ENCODE results near the gene C12orf57. TPM values are rescaled to one million over a fixed set of nuclear protein-coding genes. Genes with fewer than 3 reads are reported as not detected.

C12orf57 gene
- total RNA-seq, 2 experiments from 2014 or later = 305 to 311 TPM

- ChIA-PET POLR2A (interaction anchor here (1.2 to 1.5 kb wide), 2 partner anchors 27 to 44 kb away, joined by 3 to 4 read pairs; partner anchors contain the start of genes C12orf57 and RNU7-1), CTCF (interaction anchor here (2.2 kb wide), 1 partner anchor 8 kb away, joined by 12 read pairs; no protein-coding TSS in a partner anchor)
- Mint-ChIP-seq H3K27ac (no peak overlapping the region), H3K9me3 (no peaks in the 10 kb centered on the region), H3K36me3 (ENCODE audit: low read depth) (no peaks in the 10 kb centered on the region), H3K4me1 (ENCODE audit: low read depth) (no peaks in the 10 kb centered on the region), H3K27me3 (no peaks in the 10 kb centered on the region), H3K4me3 (no peak overlapping the region)
- no peak overlapping the region for H3K4me3 ChIP-seq (ENCODE audit: low read length)
- no peaks in the 10 kb centered on the region for H3K27me3 ChIP-seq (ENCODE audit: control insufficient read depth in 1 of 2, insufficient read depth in 2 of 2, low read length in 2 of 2)
- no peak overlapping the region for H3K27ac ChIP-seq (ENCODE audit: low read depth in 1 of 2, low read length in 2 of 2)
- no peak for TF ChIP-seq CTCF (IDR thresholded peaks at IDR 0.05)
- peaks cover 8% of the 10 kb centered on the region for H3K4me1 ChIP-seq (ENCODE audit: insufficient read depth, low read length)
- H3K9me3 ChIP-seq (ENCODE audit: control insufficient read depth in 1 of 2, insufficient read depth in 1 of 2, low read length in 2 of 2) = no peaks in the 10 kb centered on the region
- no peaks in the 10 kb centered on the region for H3K36me3 ChIP-seq (ENCODE audit: insufficient read depth, low read length)
- ATAC-seq (ENCODE audit: poor library complexity) (no peak), DNase-seq (no peak)
- intact Hi-C loops (cut with DNase I, micrococcal nuclease) = no loop called here
These were observed 44.4 kb upstream of the C12orf57 start for GRCh38 chr12:6899427-6899826.

- ChIA-PET POLR2A (interaction anchor here (1.2 to 1.5 kb wide), 2 partner anchors 27 to 44 kb away, joined by 3 to 4 read pairs; partner anchors contain the start of genes C12orf57 and RNU7-1), CTCF (interaction anchor here (1.3 to 2.2 kb wide), 2 partner anchors 9 to 27 kb away, joined by 5 to 12 read pairs; partner anchors contain the start of gene SPSB2)
- no peak for TF ChIP-seq CTCF (IDR thresholded peaks at IDR 0.05)
- ATAC-seq (ENCODE audit: poor library complexity) (no peak), DNase-seq (peak in 3 of 14 experiments; percentile 29 to 50 (median 48))
- H3K27ac ChIP-seq (ENCODE audit: low read depth in 1 of 2, low read length in 2 of 2) = no peak overlapping the region
- H3K4me3 ChIP-seq (ENCODE audit: low read length) = no peak overlapping the region
- intact Hi-C loops (cut with DNase I, micrococcal nuclease) = loop anchor here in 1 of 2 experiments (10.0 kb wide), 1 partner anchor 295 kb away; no protein-coding TSS in a partner anchor
- H3K4me1 ChIP-seq (ENCODE audit: insufficient read depth, low read length) = peaks cover 12% of the 10 kb centered on the region
- no peaks in the 10 kb centered on the region for H3K27me3 ChIP-seq (ENCODE audit: control insufficient read depth in 1 of 2, insufficient read depth in 2 of 2, low read length in 2 of 2)
- no peak overlapping the region for H3K27ac Mint-ChIP-seq
- no peaks in the 10 kb centered on the region for H3K9me3 Mint-ChIP-seq
- no peak overlapping the region for H3K4me3 Mint-ChIP-seq
- no peaks in the 10 kb centered on the region for H3K36me3 ChIP-seq (ENCODE audit: insufficient read depth, low read length)
- H3K4me1 Mint-ChIP-seq (ENCODE audit: low read depth) = no peaks in the 10 kb centered on the region
- no peaks in the 10 kb centered on the region for H3K9me3 ChIP-seq (ENCODE audit: control insufficient read depth in 1 of 2, insufficient read depth in 1 of 2, low read length in 2 of 2)
- no peaks in the 10 kb centered on the region for H3K27me3 Mint-ChIP-seq
- H3K36me3 Mint-ChIP-seq (ENCODE audit: low read depth) = no peaks in the 10 kb centered on the region
These were observed 43.8 kb upstream of the C12orf57 start for GRCh38 chr12:6899837-6900519.

DNA sequence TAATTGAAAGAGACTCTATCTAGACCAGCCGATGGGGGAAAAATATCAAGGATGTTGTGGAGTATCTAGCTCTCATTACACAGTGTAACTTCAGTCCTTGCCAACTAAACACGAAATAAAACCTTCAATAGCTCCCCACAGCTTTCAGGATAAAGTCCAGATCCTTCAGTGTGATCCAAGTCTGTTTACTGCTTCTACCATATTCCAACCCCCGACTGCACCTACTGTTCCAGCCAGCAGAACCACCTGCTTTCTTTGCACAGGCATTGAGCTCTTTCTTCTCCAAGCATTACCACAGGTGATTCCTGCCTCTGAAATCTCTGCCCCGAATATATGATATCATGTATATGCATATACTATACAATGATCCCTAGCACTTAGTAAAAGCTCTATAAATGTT, 41.4 kb upstream of the C12orf57 start:
- intact Hi-C loops (cut with DNase I, micrococcal nuclease) = loop anchor here in 1 of 2 experiments (10.0 kb wide), 1 partner anchor 292 kb away; no protein-coding TSS in a partner anchor
- no peak for ATAC-seq (ENCODE audit: poor library complexity)
- POLR2A ChIA-PET = interaction anchor here (1.1 kb wide), 1 partner anchor 12 kb away, joined by 3 read pairs; no protein-coding TSS in a partner anchor
- CTCF ChIA-PET = interaction anchor here (1.5 to 2.6 kb wide), 2 partner anchors 11 to 35 kb away, joined by 4 to 15 read pairs; no protein-coding TSS in a partner anchor
- no peaks in the 10 kb centered on the region for H3K4me1 Mint-ChIP-seq (ENCODE audit: low read depth)
- no peaks in the 10 kb centered on the region for H3K36me3 Mint-ChIP-seq (ENCODE audit: low read depth)
- Histone ChIP-seq H3K4me1 (ENCODE audit: insufficient read depth, low read length) (peaks cover 21% of the 10 kb centered on the region), H3K36me3 (ENCODE audit: insufficient read depth, low read length) (no peaks in the 10 kb centered on the region), H3K27ac (ENCODE audit: low read depth in 1 of 2, low read length in 2 of 2) (no peak overlapping the region), H3K27me3 (ENCODE audit: control insufficient read depth in 1 of 2, insufficient read depth in 2 of 2, low read length in 2 of 2) (no peaks in the 10 kb centered on the region), H3K4me3 (ENCODE audit: low read length) (no peak overlapping the region), H3K9me3 (ENCODE audit: control insufficient read depth in 1 of 2, insufficient read depth in 1 of 2, low read length in 2 of 2) (no peaks in the 10 kb centered on the region)
- H3K4me3 Mint-ChIP-seq = no peak overlapping the region
- H3K9me3 Mint-ChIP-seq = no peaks in the 10 kb centered on the region
- H3K27ac Mint-ChIP-seq = no peak overlapping the region
- H3K27me3 Mint-ChIP-seq = no peaks in the 10 kb centered on the region
- TF ChIP-seq CTCF (IDR thresholded peaks at IDR 0.05) = no peak
- DNase-seq = no peak

All from CD4-positive, alpha-beta T cell (primary cell).